ENCODE measurements around the gene KRT34. TPM values are rescaled to one million over a fixed set of nuclear protein-coding genes. Genes with fewer than 3 reads are reported as not detected.
"Not testable (repeated sequence)": the region's sequence is repeated elsewhere in the genome, so short reads cannot be mapped to it uniquely, and the experiment has no call there.

KRT34 gene
- total RNA-seq, 4 donors from 2014 or later, result not detected

- no peaks in the 10 kb centered on the region for H3K27me3 ChIP-seq
- no peaks in the 10 kb centered on the region for H3K36me3 ChIP-seq
- H3K4me3 ChIP-seq, result no peak overlapping the region
- no peaks in the 10 kb centered on the region for H3K4me1 ChIP-seq
- H3K27ac ChIP-seq, result no peak overlapping the region
- TF ChIP-seq CTCF (IDR thresholded peaks at IDR 0.05) (no peak), POLR2A (IDR thresholded peaks at IDR 0.05) (no peak)
- peaks cover 0 to 3% (median 0%) of the 10 kb centered on the region in 4 donors for H3K9me3 ChIP-seq
- DNase-seq, result no peak
These were observed 4.1 kb upstream of the KRT34 start for GRCh38 chr17:41386227-41386626.

GRCh38 chr17:41383690-41384089 is 1.6 kb upstream of the KRT34 start:
- DNase-seq, result no peak
- H3K4me1 ChIP-seq, result no peaks in the 10 kb centered on the region
- H3K9me3 ChIP-seq, result peaks cover 0 to 3% (median 0%) of the 10 kb centered on the region in 4 donors
- no peak overlapping the region for H3K4me3 ChIP-seq
- TF ChIP-seq POLR2A (IDR thresholded peaks at IDR 0.05) (no peak), CTCF (IDR thresholded peaks at IDR 0.05) (no peak)
- H3K27me3 ChIP-seq, result no peaks in the 10 kb centered on the region
- no peaks in the 10 kb centered on the region for H3K36me3 ChIP-seq
- no peak overlapping the region for H3K27ac ChIP-seq

GRCh38 chr17:41382394-41382793 is 288 bp upstream of the KRT34 start:
- H3K36me3 ChIP-seq, result no peaks in the 10 kb centered on the region
- no peak overlapping the region for H3K27ac ChIP-seq
- H3K27me3 ChIP-seq, result no peaks in the 10 kb centered on the region
- peaks cover 0 to 3% (median 0%) of the 10 kb centered on the region in 4 donors for H3K9me3 ChIP-seq
- no peaks in the 10 kb centered on the region for H3K4me1 ChIP-seq
- no peak for DNase-seq
- TF ChIP-seq POLR2A (IDR thresholded peaks at IDR 0.05), result no peak
- TF ChIP-seq CTCF (IDR thresholded peaks at IDR 0.05), result no peak
- no peak overlapping the region for H3K4me3 ChIP-seq

- H3K9me3 ChIP-seq, H3K4me1 ChIP-seq, H3K27ac ChIP-seq, H3K4me3 ChIP-seq, H3K36me3 ChIP-seq, H3K27me3 ChIP-seq, DNase-seq: not testable (repeated sequence)
These were observed 2.0 kb downstream of the KRT34 start for GRCh38 chr17:41380091-41380490.

GRCh38 chr17:41377546-41377945 is 4.6 kb downstream of the KRT34 start:
- Histone ChIP-seq H3K4me1 (no peaks in the 10 kb centered on the region), H3K36me3 (no peaks in the 10 kb centered on the region), H3K4me3 (no peak overlapping the region), H3K9me3 (no peaks in the 10 kb centered on the region), H3K27me3 (no peaks in the 10 kb centered on the region), H3K27ac (no peak overlapping the region)
- no peak for TF ChIP-seq POLR2A (IDR thresholded peaks at IDR 0.05)
- DNase-seq, result no peak

GRCh38 chr17:41369713-41370112 is 12.4 kb downstream of the KRT34 start, which contains the start of gene KRT33B:
Gene KRT33B, minus strand, starts transcription at chr17:41369813. Its CDS starts 63 bp downstream, at chr17:41369750.
- DNase-seq, result no peak
- Histone ChIP-seq H3K36me3 (no peaks in the 10 kb centered on the region), H3K4me3 (no peak within 1 kb of the TSS), H3K9me3 (no peaks in the 10 kb centered on the region), H3K4me1 (no peaks in the 10 kb centered on the region), H3K27ac (no peak within 1 kb of the TSS), H3K27me3 (no peaks in the 10 kb centered on the region)
- TF ChIP-seq CTCF (IDR thresholded peaks at IDR 0.05) (no peak), POLR2A (IDR thresholded peaks at IDR 0.05) (no peak)

GRCh38 chr17:41369023-41369422 is 13.1 kb downstream of the KRT34 start:
- no peak for TF ChIP-seq CTCF (IDR thresholded peaks at IDR 0.05)
- TF ChIP-seq POLR2A (IDR thresholded peaks at IDR 0.05), result no peak
- H3K4me3 ChIP-seq, result no peak overlapping the region

More at GRCh38 chr17:41369023-41369422, 13.1 kb downstream of the KRT34 start:
- DNase-seq, result no peak
- Histone ChIP-seq H3K27me3 (no peaks in the 10 kb centered on the region), H3K9me3 (no peaks in the 10 kb centered on the region), H3K36me3 (no peaks in the 10 kb centered on the region), H3K27ac (no peak overlapping the region), H3K4me1 (no peaks in the 10 kb centered on the region)
